Activated B cell treated with CpG ODN at 0.5 μM for 24 hours (primary cell): ENCODE data around the gene SERPINA1. TPM values are rescaled to one million over a fixed set of nuclear protein-coding genes. Genes with fewer than 3 reads are reported as not detected.

Experiments used
- ATAC-seq: fragments of 200-7000 bp; cut with Tn5 transposase; one replicate; pipeline ENCODE4 v1.10.0; 2021; ENCODE audit warnings: low read depth, mild to moderate bottlenecking, moderate library complexity
- CTCF ChIA-PET: fragments of 350-600 bp; sonication (Branson Sonifier 250); formaldehyde crosslinking; loops from one replicate; lab custom pipeline; 2021; ENCODE audit warnings: antibody characterized with exemption; lab: Charles Lee
- POLR2A ChIA-PET: fragments of 350-600 bp; sonication (Branson Sonifier 250); formaldehyde crosslinking; loops from one replicate; lab custom pipeline; 2021; ENCODE audit warnings: antibody characterized with exemption; lab: Charles Lee
- DNase-seq: peaks from one replicate; pipeline ENCODE4 v3.0.0; 2022
- H3K27ac Mint-ChIP-seq: one replicate; pipeline ENCODE4 v1.8.0; 2020; ENCODE audit warnings: mixed read lengths
- H3K27me3 Mint-ChIP-seq: one replicate; pipeline ENCODE4 v1.8.0; 2021; ENCODE audit warnings: mixed read lengths
- H3K36me3 Mint-ChIP-seq: one replicate; pipeline ENCODE4 v1.8.0; 2021; ENCODE audit warnings: low read depth, mixed read lengths
- H3K4me1 Mint-ChIP-seq: one replicate; pipeline ENCODE4 v1.8.0; 2021; ENCODE audit warnings: mixed read lengths
- H3K4me3 Mint-ChIP-seq: one replicate; pipeline ENCODE4 v1.8.0; 2020; ENCODE audit warnings: mild to moderate bottlenecking, mixed read lengths
- H3K9me3 Mint-ChIP-seq: one replicate; pipeline ENCODE4 v1.8.0; 2020; ENCODE audit warnings: mixed read lengths
- CTCF ChIP-seq: fragments of 200-600 bp; IDR thresholded peaks from one replicate; pipeline ENCODE4 v1.8.0; 2022; ENCODE audit warnings: antibody characterized with exemption, mild to moderate bottlenecking
- intact Hi-C: fragments of 100-400 bp; cut with micrococcal nuclease; formaldehyde crosslinking; loops from one replicate; pipeline ENCODE4 v1.15.1; 2024
- total RNA-seq: library from RNA; stranded (reverse); gene quantifications from 2 replicates; pipeline ENCODE4 v1.2.3, GENCODE V29; 2022

The SERPINA1 gene
- total RNA-seq, 1 donor from 2014 or later = 0.31 TPM

GRCh38 chr14:94403312-94403932 lies 15.0 kb upstream of the SERPINA1 start:
- ATAC-seq = no peak
- ChIA-PET CTCF (no interaction called here), POLR2A (no interaction called here)
- Mint-ChIP-seq H3K36me3 (no peaks in the 10 kb centered on the region), H3K27ac (no peak overlapping the region), H3K27me3 (no peaks in the 10 kb centered on the region), H3K4me1 (no peaks in the 10 kb centered on the region), H3K4me3 (no peak overlapping the region), H3K9me3 (peaks cover 5% of the 10 kb centered on the region)
- intact Hi-C loops = no loop called here
- no peak for TF ChIP-seq CTCF
- DNase-seq = no peak

- intact Hi-C loops = no loop called here
- H3K27me3 Mint-ChIP-seq = peaks cover 12% of the 10 kb centered on the region
- TF ChIP-seq CTCF = no peak
- no peak for DNase-seq
- no peaks in the 10 kb centered on the region for H3K36me3 Mint-ChIP-seq
- ChIA-PET POLR2A (no interaction called here), CTCF (no interaction called here)
- no peak overlapping the region for H3K4me3 Mint-ChIP-seq
- no peak for ATAC-seq
- peaks cover 2% of the 10 kb centered on the region for H3K9me3 Mint-ChIP-seq
- H3K4me1 Mint-ChIP-seq = no peaks in the 10 kb centered on the region
- H3K27ac Mint-ChIP-seq = no peak overlapping the region
Measured at GRCh38 chr14:94401083-94401482, 12.7 kb upstream of the SERPINA1 start.

- ATAC-seq = no peak
Measured at GRCh38 chr14:94400422-94400841, 12.0 kb upstream of the SERPINA1 start.

GRCh38 chr14:94398536-94398935 lies 10.1 kb upstream of the SERPINA1 start:
- no peak for TF ChIP-seq CTCF
- ATAC-seq (no peak), DNase-seq (no peak)
- no peak overlapping the region for H3K27ac Mint-ChIP-seq
- H3K4me3 Mint-ChIP-seq = no peak overlapping the region
- peaks cover 16% of the 10 kb centered on the region for H3K27me3 Mint-ChIP-seq
- H3K36me3 Mint-ChIP-seq = no peaks in the 10 kb centered on the region
- intact Hi-C loops = no loop called here
- POLR2A ChIA-PET = no interaction called here
- CTCF ChIA-PET = no interaction called here
- no peaks in the 10 kb centered on the region for H3K4me1 Mint-ChIP-seq
- no peaks in the 10 kb centered on the region for H3K9me3 Mint-ChIP-seq

More at GRCh38 chr14:94400422-94400841, 12.0 kb upstream of the SERPINA1 start:
- Mint-ChIP-seq H3K36me3 (no peaks in the 10 kb centered on the region), H3K27ac (no peak overlapping the region), H3K27me3 (peaks cover 16% of the 10 kb centered on the region), H3K4me1 (no peaks in the 10 kb centered on the region), H3K4me3 (no peak overlapping the region), H3K9me3 (peaks cover 2% of the 10 kb centered on the region)
- ChIA-PET POLR2A (no interaction called here), CTCF (no interaction called here)
- no peak for TF ChIP-seq CTCF
- intact Hi-C loops = no loop called here
- DNase-seq = no peak

GRCh38 chr14:94398182-94398479 lies 9.7 kb upstream of the SERPINA1 start:
- no peak for TF ChIP-seq CTCF
- intact Hi-C loops = no loop called here
- POLR2A ChIA-PET = no interaction called here
- Mint-ChIP-seq H3K4me3 (no peak overlapping the region), H3K36me3 (no peaks in the 10 kb centered on the region), H3K27ac (no peak overlapping the region), H3K4me1 (no peaks in the 10 kb centered on the region), H3K27me3 (peaks cover 16% of the 10 kb centered on the region), H3K9me3 (no peaks in the 10 kb centered on the region)
- ATAC-seq (no peak), DNase-seq (no peak)
- CTCF ChIA-PET = no interaction called here
